ENCODE measurements around the gene GAS1. TPM values are rescaled to one million over a fixed set of nuclear protein-coding genes. Genes with fewer than 3 reads are reported as not detected.

GAS1 gene
- total RNA-seq, 1 donor from 2014 or later: 11.0 TPM

DNA sequence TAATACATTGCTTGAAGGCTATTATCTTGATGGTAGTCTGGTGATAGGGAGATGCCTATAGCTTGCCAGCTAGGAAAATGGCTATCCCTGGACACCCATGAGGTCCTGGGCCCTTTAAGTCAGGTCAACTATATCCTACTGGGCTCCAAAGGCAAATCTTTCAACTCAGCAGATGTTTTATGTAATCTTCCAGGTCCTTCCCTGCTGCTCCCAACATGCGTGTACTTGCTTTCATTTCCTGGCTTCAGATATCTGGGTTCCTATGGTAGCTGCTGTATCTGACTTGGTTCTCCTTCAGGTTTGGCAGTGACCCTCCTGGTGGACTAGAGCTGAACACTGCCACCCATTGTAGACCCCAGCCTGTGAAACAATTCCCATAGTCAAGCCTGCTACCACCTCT lies 32.4 kb upstream of the GAS1 start:
- intact Hi-C loops (cut with micrococcal nuclease): no loop called here

DNA sequence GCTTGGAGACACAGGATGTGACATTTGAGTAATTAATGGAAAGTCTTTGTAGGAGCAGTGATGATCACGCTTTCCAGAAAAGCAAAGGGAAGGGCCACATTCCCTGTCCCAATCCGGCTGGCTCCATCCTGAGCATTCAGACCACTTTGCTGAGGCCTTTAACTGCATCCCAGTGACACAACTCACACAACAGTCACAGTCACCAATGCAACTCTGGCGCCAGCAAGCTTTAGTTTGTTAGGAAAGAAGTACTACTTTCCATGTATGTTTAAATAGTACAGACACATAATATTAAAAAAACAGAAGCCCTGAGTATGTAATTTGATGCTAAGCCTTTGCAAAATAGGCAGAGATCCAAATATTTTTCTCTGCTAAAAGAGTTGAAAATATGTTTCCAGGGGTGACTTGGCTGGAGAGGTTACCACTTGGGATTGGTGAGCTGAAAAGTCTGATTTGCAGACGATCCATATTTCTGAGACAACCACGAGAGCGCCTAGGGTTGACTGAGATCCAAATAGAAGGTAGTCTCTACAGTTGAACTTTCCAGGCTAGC lies 31.7 kb upstream of the GAS1 start:
- H3K4me1 ChIP-seq: peaks cover 3% of the 10 kb centered on the region
- no peaks in the 10 kb centered on the region for H3K36me3 ChIP-seq
- no peaks in the 10 kb centered on the region for H3K9me3 ChIP-seq (replicated peaks)
- no peaks in the 10 kb centered on the region for H3K27me3 ChIP-seq (ENCODE audit: low read depth)
- no peak overlapping the region for H3K4me3 ChIP-seq
- intact Hi-C loops (cut with micrococcal nuclease): no loop called here
- no peak for DNase-seq
- peak overlapping the region; percentile 54 for H3K27ac ChIP-seq (replicated peaks)
- TF ChIP-seq, protein P1, sequence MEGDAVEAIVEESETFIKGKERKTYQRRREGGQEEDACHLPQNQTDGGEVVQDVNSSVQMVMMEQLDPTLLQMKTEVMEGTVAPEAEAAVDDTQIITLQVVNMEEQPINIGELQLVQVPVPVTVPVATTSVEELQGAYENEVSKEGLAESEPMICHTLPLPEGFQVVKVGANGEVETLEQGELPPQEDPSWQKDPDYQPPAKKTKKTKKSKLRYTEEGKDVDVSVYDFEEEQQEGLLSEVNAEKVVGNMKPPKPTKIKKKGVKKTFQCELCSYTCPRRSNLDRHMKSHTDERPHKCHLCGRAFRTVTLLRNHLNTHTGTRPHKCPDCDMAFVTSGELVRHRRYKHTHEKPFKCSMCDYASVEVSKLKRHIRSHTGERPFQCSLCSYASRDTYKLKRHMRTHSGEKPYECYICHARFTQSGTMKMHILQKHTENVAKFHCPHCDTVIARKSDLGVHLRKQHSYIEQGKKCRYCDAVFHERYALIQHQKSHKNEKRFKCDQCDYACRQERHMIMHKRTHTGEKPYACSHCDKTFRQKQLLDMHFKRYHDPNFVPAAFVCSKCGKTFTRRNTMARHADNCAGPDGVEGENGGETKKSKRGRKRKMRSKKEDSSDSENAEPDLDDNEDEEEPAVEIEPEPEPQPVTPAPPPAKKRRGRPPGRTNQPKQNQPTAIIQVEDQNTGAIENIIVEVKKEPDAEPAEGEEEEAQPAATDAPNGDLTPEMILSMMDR (IDR thresholded peaks at IDR 0.05; ENCODE audit: borderline replicate concordance): no peak

More for the DNA sequence above, 32.4 kb upstream of the GAS1 start:
- Histone ChIP-seq H3K27ac (replicated peaks) (peak overlapping the region; percentile 54), H3K27me3 (ENCODE audit: low read depth) (no peaks in the 10 kb centered on the region), H3K4me3 (no peak overlapping the region), H3K4me1 (peaks cover 3% of the 10 kb centered on the region), H3K9me3 (replicated peaks) (no peaks in the 10 kb centered on the region), H3K36me3 (no peaks in the 10 kb centered on the region)
- no peak for DNase-seq
- TF ChIP-seq, protein P1 (IDR thresholded peaks at IDR 0.05; ENCODE audit: borderline replicate concordance): no peak

DNA sequence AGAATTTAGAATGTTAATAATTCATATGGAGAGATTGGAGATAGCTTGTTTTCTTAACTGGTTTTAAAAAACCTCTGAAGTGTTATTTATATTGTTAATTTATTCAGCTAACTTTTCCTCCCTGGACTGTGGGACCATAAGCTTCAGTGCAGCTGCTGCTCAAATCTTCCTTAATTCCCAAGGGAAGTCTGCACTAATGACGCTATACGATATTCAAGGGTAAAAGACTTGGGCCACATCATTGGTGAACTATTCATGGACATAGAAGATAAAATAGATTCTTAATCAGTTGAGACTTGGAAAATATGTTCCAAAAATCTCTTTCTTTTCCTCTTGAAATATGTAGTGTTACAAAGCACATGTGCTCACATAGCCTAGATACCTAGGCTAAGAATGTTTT lies 31.1 kb upstream of the GAS1 start:
- peaks cover 3% of the 10 kb centered on the region for H3K4me1 ChIP-seq
- H3K9me3 ChIP-seq (replicated peaks): no peaks in the 10 kb centered on the region
- H3K4me3 ChIP-seq: no peak overlapping the region
- no peaks in the 10 kb centered on the region for H3K27me3 ChIP-seq (ENCODE audit: low read depth)
- intact Hi-C loops (cut with micrococcal nuclease): no loop called here
- TF ChIP-seq, protein P1 (IDR thresholded peaks at IDR 0.05; ENCODE audit: borderline replicate concordance): no peak
- H3K27ac ChIP-seq (replicated peaks): peak overlapping the region; percentile 54
- DNase-seq: no peak
- H3K36me3 ChIP-seq: no peaks in the 10 kb centered on the region

DNA sequence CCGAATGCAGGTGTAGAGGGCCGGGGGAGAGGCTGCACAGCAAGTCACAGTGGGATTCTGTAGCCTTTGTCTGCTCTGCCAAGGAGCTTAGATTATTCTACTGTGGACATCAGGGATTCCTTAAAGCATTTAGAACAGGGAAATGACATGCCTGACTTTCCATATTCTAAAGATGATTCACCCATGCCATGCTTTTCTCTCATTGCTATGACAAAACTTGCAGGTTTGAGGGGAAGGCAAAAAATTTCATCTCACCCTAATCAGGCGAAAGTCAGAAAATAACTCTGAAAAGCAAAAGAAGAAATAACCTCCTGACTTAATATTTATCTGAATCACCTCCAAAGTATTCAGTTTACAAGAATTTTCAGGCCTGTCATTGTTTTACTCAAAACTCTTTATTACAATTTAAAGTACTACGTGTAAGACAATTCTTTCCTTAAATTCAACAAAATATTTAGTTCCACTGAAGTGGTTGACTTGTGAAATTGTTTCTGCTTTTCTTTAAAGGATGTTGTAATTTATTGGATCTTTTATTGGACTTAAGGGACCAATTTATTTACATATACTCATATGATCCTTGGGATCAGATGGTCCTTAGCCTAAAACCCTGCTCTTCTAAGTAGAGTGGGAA lies 30.0 kb upstream of the GAS1 start:
- Histone ChIP-seq H3K4me1 (peaks cover 3% of the 10 kb centered on the region), H3K27me3 (ENCODE audit: low read depth) (no peaks in the 10 kb centered on the region), H3K9me3 (replicated peaks) (no peaks in the 10 kb centered on the region), H3K36me3 (no peaks in the 10 kb centered on the region), H3K4me3 (no peak overlapping the region), H3K27ac (replicated peaks) (no peak overlapping the region)
- TF ChIP-seq, protein P1 (IDR thresholded peaks at IDR 0.05; ENCODE audit: borderline replicate concordance): no peak
- intact Hi-C loops (cut with micrococcal nuclease): no loop called here
- DNase-seq: no peak

DNA sequence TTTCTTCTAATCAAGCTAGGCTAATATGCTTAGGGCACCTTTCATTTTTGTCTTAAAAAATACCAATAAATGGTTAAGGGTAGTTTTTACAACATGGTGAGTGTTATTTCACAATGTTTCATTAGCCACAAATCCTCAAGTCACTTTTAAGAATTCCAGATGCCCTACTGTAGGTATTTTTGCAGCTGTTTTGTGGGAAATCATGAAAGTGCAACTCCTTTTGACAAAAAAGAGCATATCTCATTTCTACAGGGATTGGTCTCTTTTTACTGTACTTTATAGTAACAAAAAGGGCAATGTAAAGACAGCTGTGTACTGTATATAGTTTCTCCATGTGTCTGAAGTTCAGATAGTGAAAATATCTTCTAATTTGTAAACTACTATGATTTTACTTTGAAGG lies 28.3 kb upstream of the GAS1 start:
- TF ChIP-seq, protein P1 (IDR thresholded peaks at IDR 0.05; ENCODE audit: borderline replicate concordance): no peak
- H3K4me3 ChIP-seq: no peak overlapping the region
- no peaks in the 10 kb centered on the region for H3K27me3 ChIP-seq (ENCODE audit: low read depth)
- no peaks in the 10 kb centered on the region for H3K36me3 ChIP-seq
- H3K4me1 ChIP-seq: peaks cover 3% of the 10 kb centered on the region
- H3K9me3 ChIP-seq (replicated peaks): no peaks in the 10 kb centered on the region
- no peak for DNase-seq
- H3K27ac ChIP-seq (replicated peaks): no peak overlapping the region
- intact Hi-C loops (cut with micrococcal nuclease): no loop called here

Measured in left ventricle myocardium inferior (tissue), 1 donor.